NB4 (cell line): ENCODE data around the gene DCTN5.

Experiments used
- DNase-seq: peaks from one replicate; pipeline ENCODE4 v3.0.0; 2010; ENCODE audit warnings: low read depth
- H3K4me3 ChIP-seq: one replicate; pipeline ENCODE4 v1.5.1; 2011; ENCODE audit warnings: mild to moderate bottlenecking, low read depth, low read length, moderate library complexity
- CTCF ChIP-seq: IDR thresholded peaks from one replicate; pipeline ENCODE4 v1.5.1; 2012; ENCODE audit warnings: low read depth, low read length
- MAX ChIP-seq: IDR thresholded peaks from 2 replicates; pipeline ENCODE4 v1.6.1; 2011; ENCODE audit warnings: low read depth, low read length
- MYC ChIP-seq: IDR thresholded peaks from 2 replicates; pipeline ENCODE4 v1.6.1; 2011; ENCODE audit warnings: low read depth, low read length
- POLR2A ChIP-seq: IDR thresholded peaks from 2 replicates; pipeline ENCODE4 v1.6.1; 2011; ENCODE audit warnings: mild to moderate bottlenecking; ENCODE audit not compliant: insufficient read length; ENCODE audit errors: extremely low read depth

DCTN5 gene

GRCh38 chr16:23704772-23705516 lies 63.7 kb downstream of the DCTN5 start:
- TF ChIP-seq POLR2A: no peak
- no peak for TF ChIP-seq MYC
- DNase-seq: no peak
- no peak overlapping the region for H3K4me3 ChIP-seq

GRCh38 chr16:23705517-23705902 lies 64.2 kb downstream of the DCTN5 start:
- H3K4me3 ChIP-seq: no peak overlapping the region
- DNase-seq: no peak
- TF ChIP-seq POLR2A (no peak), CTCF (no peak), MYC (no peak), MAX (no peak)

GRCh38 chr16:23706439-23706838 lies 65.2 kb downstream of the DCTN5 start:
- no peak for DNase-seq
- H3K4me3 ChIP-seq: no peak overlapping the region
- no peak for TF ChIP-seq CTCF
- TF ChIP-seq MAX: no peak
- TF ChIP-seq POLR2A: no peak
- no peak for TF ChIP-seq MYC

GRCh38 chr16:23709536-23709935 lies 68.3 kb downstream of the DCTN5 start:
- no peak overlapping the region for H3K4me3 ChIP-seq
- no peak for DNase-seq
- TF ChIP-seq CTCF: no peak
- TF ChIP-seq POLR2A: no peak
- TF ChIP-seq MYC: no peak
- no peak for TF ChIP-seq MAX

- no peak for DNase-seq
- H3K4me3 ChIP-seq: no peak overlapping the region
- TF ChIP-seq POLR2A (no peak), MYC (no peak), MAX (no peak), CTCF (no peak)
Observed at GRCh38 chr16:23710008-23710407, 68.7 kb downstream of the DCTN5 start.

GRCh38 chr16:23710504-23710903 lies 69.2 kb downstream of the DCTN5 start:
- DNase-seq: no peak
- H3K4me3 ChIP-seq: no peak overlapping the region
- TF ChIP-seq MYC (no peak), CTCF (no peak), MAX (no peak), POLR2A (no peak)
